ENCODE results near the gene CTNNA3. TPM values are rescaled to one million over a fixed set of nuclear protein-coding genes. Genes with fewer than 3 reads are reported as not detected.

The CTNNA3 gene
- total RNA-seq, 1 donor from 2014 or later: 0.30 TPM

- H3K4me1 Mint-ChIP-seq (ENCODE audit: unreplicated experiment): no peaks in the 10 kb centered on the region
- H3K4me3 Mint-ChIP-seq (ENCODE audit: unreplicated experiment): no peak overlapping the region
- no peak overlapping the region for H3K27ac Mint-ChIP-seq (ENCODE audit: unreplicated experiment)
- no peak for DNase-seq (ENCODE audit: extremely low spot score, unreplicated experiment)
- peaks cover 9% of the 10 kb centered on the region for H3K9me3 Mint-ChIP-seq (ENCODE audit: unreplicated experiment)
- H3K36me3 Mint-ChIP-seq (ENCODE audit: unreplicated experiment): no peaks in the 10 kb centered on the region
- TF ChIP-seq CTCF (IDR thresholded peaks at IDR 0.05): no peak
- H3K27me3 Mint-ChIP-seq (ENCODE audit: unreplicated experiment): peaks cover 3% of the 10 kb centered on the region
These were observed 1669.7 kb downstream of the CTNNA3 start for GRCh38 chr10:66026321-66026720.

GRCh38 chr10:66025186-66025585, 1670.8 kb downstream of the CTNNA3 start:
- peaks cover 3% of the 10 kb centered on the region for H3K27me3 Mint-ChIP-seq (ENCODE audit: unreplicated experiment)
- no peak for TF ChIP-seq CTCF (IDR thresholded peaks at IDR 0.05)
- no peaks in the 10 kb centered on the region for H3K9me3 Mint-ChIP-seq (ENCODE audit: unreplicated experiment)
- no peaks in the 10 kb centered on the region for H3K4me1 Mint-ChIP-seq (ENCODE audit: unreplicated experiment)
- DNase-seq (ENCODE audit: extremely low spot score, unreplicated experiment): no peak
- no peaks in the 10 kb centered on the region for H3K36me3 Mint-ChIP-seq (ENCODE audit: unreplicated experiment)
- no peak overlapping the region for H3K4me3 Mint-ChIP-seq (ENCODE audit: unreplicated experiment)
- no peak overlapping the region for H3K27ac Mint-ChIP-seq (ENCODE audit: unreplicated experiment)

GRCh38 chr10:66021423-66021822, 1674.6 kb downstream of the CTNNA3 start:
- Mint-ChIP-seq H3K4me1 (ENCODE audit: unreplicated experiment) (no peaks in the 10 kb centered on the region), H3K9me3 (ENCODE audit: unreplicated experiment) (no peaks in the 10 kb centered on the region), H3K36me3 (ENCODE audit: unreplicated experiment) (no peaks in the 10 kb centered on the region), H3K27me3 (ENCODE audit: unreplicated experiment) (no peaks in the 10 kb centered on the region), H3K4me3 (ENCODE audit: unreplicated experiment) (no peak overlapping the region), H3K27ac (ENCODE audit: unreplicated experiment) (no peak overlapping the region)
- TF ChIP-seq CTCF (IDR thresholded peaks at IDR 0.05): no peak
- DNase-seq (ENCODE audit: extremely low spot score, unreplicated experiment): no peak

GRCh38 chr10:66008221-66008620, 1687.8 kb downstream of the CTNNA3 start:
- Mint-ChIP-seq H3K27ac (ENCODE audit: unreplicated experiment) (no peak overlapping the region), H3K36me3 (ENCODE audit: unreplicated experiment) (no peaks in the 10 kb centered on the region), H3K27me3 (ENCODE audit: unreplicated experiment) (peaks cover 4% of the 10 kb centered on the region), H3K4me1 (ENCODE audit: unreplicated experiment) (no peaks in the 10 kb centered on the region), H3K9me3 (ENCODE audit: unreplicated experiment) (no peaks in the 10 kb centered on the region), H3K4me3 (ENCODE audit: unreplicated experiment) (no peak overlapping the region)
- TF ChIP-seq CTCF (IDR thresholded peaks at IDR 0.05): no peak
- no peak for DNase-seq (ENCODE audit: extremely low spot score, unreplicated experiment)

- Mint-ChIP-seq H3K36me3 (ENCODE audit: unreplicated experiment) (no peaks in the 10 kb centered on the region), H3K27me3 (ENCODE audit: unreplicated experiment) (peaks cover 8% of the 10 kb centered on the region), H3K27ac (ENCODE audit: unreplicated experiment) (no peak overlapping the region), H3K9me3 (ENCODE audit: unreplicated experiment) (no peaks in the 10 kb centered on the region), H3K4me3 (ENCODE audit: unreplicated experiment) (no peak overlapping the region), H3K4me1 (ENCODE audit: unreplicated experiment) (no peaks in the 10 kb centered on the region)
- no peak for TF ChIP-seq CTCF (IDR thresholded peaks at IDR 0.05)
- no peak for DNase-seq (ENCODE audit: extremely low spot score, unreplicated experiment)
These were observed 1689.6 kb downstream of the CTNNA3 start for GRCh38 chr10:66006411-66006810.
